H1 (cell line): ENCODE results near the gene ABCA5. TPM values are rescaled to one million over a fixed set of nuclear protein-coding genes. Genes with fewer than 3 reads are reported as not detected.

ENCODE experiments used
- CTCF ChIA-PET: fragments of 300-600 bp; sonication (Branson Sonifier 250); formaldehyde crosslinking; loops from one replicate; lab custom pipeline; 2021; ENCODE audit not compliant: partially characterized antibody; lab: Charles Lee
- POLR2A ChIA-PET: fragments of 300-600 bp; sonication (Branson Sonifier 250); formaldehyde crosslinking; loops from one replicate; lab custom pipeline; 2021; ENCODE audit warnings: inconsistent platforms; ENCODE audit not compliant: partially characterized antibody; lab: Charles Lee
- DNase-seq, 2 experiments: peaks; one replicate each; pipeline versions ENCODE4 v3.0.0 to v3.0.0-alpha.2; 2010 to 2022; ENCODE audit warnings: low spot score in 2 of 2, low read depth in 1 of 2, mixed read lengths in 1 of 2
- FAIRE-seq: peaks from 2 replicates; lab custom pipeline; 2011; peaks lifted over from hg19 to GRCh38; lab: Jason Lieb, UNC
- H2AFZ ChIP-seq: 2 replicates; pipeline ENCODE4 v1.8.1; 2012; ENCODE audit warnings: low read length, inconsistent platforms
- H2AK5ac ChIP-seq: 2 replicates; pipeline ENCODE4 v1.6.1; 2013; ENCODE audit warnings: low read depth, low read length
- H2BK120ac ChIP-seq: replicated peaks from 2 replicates; pipeline ENCODE3; 2013; ENCODE audit warnings: low read depth, low read length, inconsistent platforms
- H2BK12ac ChIP-seq: 2 replicates; pipeline ENCODE4 v1.6.1; 2013; ENCODE audit warnings: low read depth, low read length
- H2BK15ac ChIP-seq: 2 replicates; pipeline ENCODE4 v1.6.1; 2013; ENCODE audit warnings: low read length
- H2BK20ac ChIP-seq: 2 replicates; pipeline ENCODE4 v1.6.1; 2013; ENCODE audit warnings: low read length
- H2BK5ac ChIP-seq: 2 replicates; pipeline ENCODE4 v1.6.1; 2013; ENCODE audit warnings: low read depth, low read length
- H3K14ac ChIP-seq: 2 replicates; pipeline ENCODE4 v1.6.1; 2013; ENCODE audit warnings: inconsistent platforms; ENCODE audit not compliant: insufficient read length
- H3K18ac ChIP-seq: 2 replicates; pipeline ENCODE4 v1.6.1; 2013; ENCODE audit warnings: low read length; ENCODE audit errors: extremely low read depth
- H3K23ac ChIP-seq: 2 replicates; pipeline ENCODE4 v1.6.1; 2013; ENCODE audit warnings: inconsistent platforms; ENCODE audit not compliant: insufficient read length
- H3K23me2 ChIP-seq: 2 replicates; pipeline ENCODE4 v1.6.1; 2013; ENCODE audit warnings: low read depth, low read length
- H3K27ac ChIP-seq: 2 replicates; pipeline ENCODE4 v1.6.1; 2011; ENCODE audit warnings: low read depth, low read length, inconsistent platforms
- H3K27me3 ChIP-seq, 4 experiments: replicated peaks in 1 of 4; 1 replicate in 1 of 4; 2 replicates in 3 of 4; pipeline versions ENCODE4 v1.6.1 to v1.8.1; 2011 to 2013; ENCODE audit warnings: low read length in 3 of 4, mild to moderate bottlenecking in 3 of 4, inconsistent platforms in 2 of 4, mixed read lengths in 2 of 4, moderate library complexity in 1 of 4; ENCODE audit not compliant: control insufficient read depth in 3 of 4, insufficient read depth in 3 of 4; ENCODE audit errors: extremely low read depth in 1 of 4
- H3K36me3 ChIP-seq, 4 experiments: 2 replicates each; pipeline versions ENCODE4 v1.6.1 to v1.8.1; 2011 to 2013; ENCODE audit warnings: mild to moderate bottlenecking in 4 of 4, low read length in 3 of 4, moderate library complexity in 2 of 4, control low read depth in 1 of 4, inconsistent platforms in 1 of 4; ENCODE audit not compliant: insufficient read depth in 4 of 4, control insufficient read depth in 2 of 4
- H3K4ac ChIP-seq: replicated peaks from 2 replicates; pipeline ENCODE3; 2013; ENCODE audit warnings: low read length, low read depth, mixed read lengths, inconsistent platforms; ENCODE audit not compliant: insufficient read length
- H3K4me1 ChIP-seq, 4 experiments: replicated peaks in 1 of 4; 1 replicate in 1 of 4; 2 replicates in 3 of 4; pipeline versions ENCODE4 v1.6.1 to v1.8.1; 2011 to 2013; ENCODE audit warnings: low read length in 3 of 4, inconsistent platforms in 2 of 4, mixed read lengths in 1 of 4; ENCODE audit not compliant: insufficient read depth in 4 of 4, control insufficient read depth in 3 of 4
- H3K4me2 ChIP-seq, 2 experiments: 2 replicates each; pipeline versions ENCODE4 v1.6.1 to v1.8.1; 2011 to 2013; ENCODE audit warnings: low read depth in 2 of 2, low read length in 2 of 2, control low read depth in 1 of 2, inconsistent platforms in 1 of 2, mild to moderate bottlenecking in 1 of 2; ENCODE audit not compliant: insufficient read depth in 1 of 2
- H3K4me3 ChIP-seq, 4 experiments: fragments of 200-600, 300-600 bp in 1 of 4; sonication (generic), shearing (Covaris generic), sonication (Bioruptor Twin) in 1 of 4; 2 replicates each; pipeline versions ENCODE4 v1.5.1 to v1.8.1; 2011 to 2016; ENCODE audit warnings: low read length in 4 of 4, low read depth in 3 of 4, control low read depth in 2 of 4, inconsistent platforms in 2 of 4, mild to moderate bottlenecking in 2 of 4, mixed read lengths in 1 of 4, moderate library complexity in 1 of 4; ENCODE audit not compliant: insufficient read depth in 2 of 4; ENCODE audit errors: extremely low read depth in 1 of 4
- H3K56ac ChIP-seq: replicated peaks from 2 replicates; pipeline ENCODE3; 2013; ENCODE audit warnings: low read depth, mild to moderate bottlenecking, mixed read lengths, low read length, inconsistent platforms; ENCODE audit not compliant: insufficient read length
- H3K79me1 ChIP-seq: 2 replicates; pipeline ENCODE4 v1.6.1; 2013; ENCODE audit warnings: low read depth, low read length, control low read depth
- H3K79me2 ChIP-seq, 2 experiments: 2 replicates each; pipeline versions ENCODE4 v1.6.1 to v1.8.1; 2012 to 2013; ENCODE audit warnings: low read length in 2 of 2, mild to moderate bottlenecking in 2 of 2, inconsistent platforms in 1 of 2; ENCODE audit not compliant: insufficient read depth in 2 of 2, control insufficient read depth in 1 of 2
- H3K9ac ChIP-seq, 4 experiments: replicated peaks in 1 of 4; 1 replicate in 1 of 4; 2 replicates in 3 of 4; pipeline versions ENCODE4 v1.6.1 to v1.8.1; 2011 to 2013; ENCODE audit warnings: low read depth in 3 of 4, low read length in 3 of 4, control low read depth in 2 of 4, mild to moderate bottlenecking in 2 of 4, moderate library complexity in 2 of 4, inconsistent platforms in 1 of 4; ENCODE audit errors: extremely low read depth in 1 of 4
- H3K9me3 ChIP-seq, 2 experiments: 2 replicates each; pipeline versions ENCODE4 v1.6.1 to v1.8.1; 2012 to 2013; ENCODE audit warnings: mild to moderate bottlenecking in 2 of 2, moderate library complexity in 2 of 2, control low read depth in 1 of 2, inconsistent platforms in 1 of 2, low read depth in 1 of 2, low read length in 1 of 2, mixed read lengths in 1 of 2; ENCODE audit not compliant: insufficient read depth in 2 of 2
- H4K20me1 ChIP-seq, 2 experiments: replicated peaks in 1 of 2; 2 replicates each; pipeline versions ENCODE3 to v1.8.1; 2011 to 2013; ENCODE audit warnings: inconsistent platforms in 2 of 2, low read length in 2 of 2, mild to moderate bottlenecking in 1 of 2; ENCODE audit not compliant: insufficient read depth in 2 of 2, control insufficient read depth in 1 of 2
- H4K5ac ChIP-seq: 2 replicates; pipeline ENCODE4 v1.6.1; 2013; ENCODE audit warnings: low read length, low read depth, mixed read lengths, inconsistent platforms; ENCODE audit not compliant: insufficient read length
- H4K8ac ChIP-seq: 2 replicates; pipeline ENCODE4 v1.8.0; 2013; ENCODE audit warnings: mild to moderate bottlenecking, moderate library complexity, low read length, inconsistent platforms; ENCODE audit not compliant: insufficient read depth; ENCODE audit errors: extremely low read depth
- H4K91ac ChIP-seq: replicated peaks from 2 replicates; pipeline ENCODE3; 2013; ENCODE audit warnings: low read length, mixed read lengths, inconsistent platforms; ENCODE audit not compliant: insufficient read length
- CBX5 ChIP-seq: fragments of 300-800, 300-1000 bp; sonication (generic); IDR thresholded peaks from 2 replicates; pipeline ENCODE4 v1.7.1; 2016; ENCODE audit warnings: antibody characterized with exemption, low read length, low read depth
- KDM1A ChIP-seq: fragments of 200-600, 300-600 bp; sonication (generic); IDR thresholded peaks from 2 replicates; pipeline ENCODE4 v1.7.1; 2016; ENCODE audit warnings: mild to moderate bottlenecking, low read length, borderline replicate concordance
- KDM4A ChIP-seq: IDR thresholded peaks from one replicate; pipeline ENCODE4 v1.7.1; 2012; ENCODE audit warnings: low read depth, mild to moderate bottlenecking, moderate library complexity, low read length, inconsistent platforms; ENCODE audit not compliant: severe bottlenecking
- POU5F1 ChIP-seq: IDR thresholded peaks from 2 replicates; pipeline ENCODE4 v1.6.1; 2011; ENCODE audit warnings: low read depth, mild to moderate bottlenecking, low read length, moderate library complexity
- RNF2 ChIP-seq: fragments of 200-900, 300-1000 bp; sonication (generic); IDR thresholded peaks from 2 replicates; pipeline ENCODE4 v1.7.1; 2016; ENCODE audit warnings: borderline replicate concordance, low read depth, mild to moderate bottlenecking, antibody characterized with exemption, low read length; ENCODE audit not compliant: poor library complexity, severe bottlenecking; ENCODE audit errors: missing control alignments
- SP1 ChIP-seq: IDR thresholded peaks from 2 replicates; pipeline ENCODE4 v1.6.1; 2011; ENCODE audit warnings: low read depth, low read length
- SP2 ChIP-seq: IDR thresholded peaks from 2 replicates; pipeline ENCODE4 v1.6.1; 2012; ENCODE audit warnings: mild to moderate bottlenecking, low read length, inconsistent platforms
- TEAD4 ChIP-seq: IDR thresholded peaks from 2 replicates; pipeline ENCODE4 v1.6.1; 2012; ENCODE audit warnings: low read depth, low read length, inconsistent platforms, mixed read lengths
- WGBS, 2 experiments: shearing (Covaris generic) in 1 of 2; methylation state at CpG; one replicate each; pipeline versions ENCODE4 v1.1.6 to v1.1.7; 2013 to 2015; ENCODE audit warnings: low lambda C conversion rate in 2 of 2, mixed read lengths in 2 of 2, inconsistent platforms in 1 of 2, low coverage in 1 of 2, missing lambda C conversion rate in 1 of 2; ENCODE audit not compliant: insufficient replicate concordance in 2 of 2, insufficient coverage in 1 of 2, insufficient read length in 1 of 2; ENCODE audit errors: extremely low coverage in 1 of 2, missing lambda C conversion rate in 1 of 2; 5-methylcytosine and 5-hydroxymethylcytosine counted together
- polyA plus RNA-seq, 7 experiments: library from polyadenylated mRNA; depleted of rRNA in 3 of 7; stranded (reverse) in 5 of 7; unstranded in 2 of 7; fragments of >200 nt in 5 of 7; fragments of 200-250 nt in 2 of 7; gene quantifications; 1 replicate in 5 of 7; 2 replicates in 1 of 7; 4 replicates in 1 of 7; pipeline versions ENCODE4 v1.2.1 to v1.2.3, GENCODE V29; 2011 to 2013; ENCODE audit warnings: missing spikeins in 2 of 7, mixed read lengths in 2 of 7
- total RNA-seq: library from RNA; stranded (reverse); fragmentation: NEBNext Ultra II Directional; extraction: Animal tissue kit (Norgen Biotek cat#: 25700); gene quantifications from 2 replicates; pipeline ENCODE4 v1.2.1, GENCODE V29; 2021
- TF ChIP-seq, protein P1 (sequence below): IDR thresholded peaks from 2 replicates; pipeline ENCODE4 v1.6.1; 2012; ENCODE audit warnings: inconsistent platforms
- TF ChIP-seq, protein P2 (sequence below): IDR thresholded peaks from 2 replicates; pipeline ENCODE4 v1.6.1; 2012; ENCODE audit warnings: low read length, inconsistent platforms

ABCA5 gene
- total and polyA plus RNA-seq, 2 of the 8 experiments (the other 6 are each of a cell fraction or from before 2014, with no cell fraction given), result 1.3 to 4.1 TPM

DNA sequence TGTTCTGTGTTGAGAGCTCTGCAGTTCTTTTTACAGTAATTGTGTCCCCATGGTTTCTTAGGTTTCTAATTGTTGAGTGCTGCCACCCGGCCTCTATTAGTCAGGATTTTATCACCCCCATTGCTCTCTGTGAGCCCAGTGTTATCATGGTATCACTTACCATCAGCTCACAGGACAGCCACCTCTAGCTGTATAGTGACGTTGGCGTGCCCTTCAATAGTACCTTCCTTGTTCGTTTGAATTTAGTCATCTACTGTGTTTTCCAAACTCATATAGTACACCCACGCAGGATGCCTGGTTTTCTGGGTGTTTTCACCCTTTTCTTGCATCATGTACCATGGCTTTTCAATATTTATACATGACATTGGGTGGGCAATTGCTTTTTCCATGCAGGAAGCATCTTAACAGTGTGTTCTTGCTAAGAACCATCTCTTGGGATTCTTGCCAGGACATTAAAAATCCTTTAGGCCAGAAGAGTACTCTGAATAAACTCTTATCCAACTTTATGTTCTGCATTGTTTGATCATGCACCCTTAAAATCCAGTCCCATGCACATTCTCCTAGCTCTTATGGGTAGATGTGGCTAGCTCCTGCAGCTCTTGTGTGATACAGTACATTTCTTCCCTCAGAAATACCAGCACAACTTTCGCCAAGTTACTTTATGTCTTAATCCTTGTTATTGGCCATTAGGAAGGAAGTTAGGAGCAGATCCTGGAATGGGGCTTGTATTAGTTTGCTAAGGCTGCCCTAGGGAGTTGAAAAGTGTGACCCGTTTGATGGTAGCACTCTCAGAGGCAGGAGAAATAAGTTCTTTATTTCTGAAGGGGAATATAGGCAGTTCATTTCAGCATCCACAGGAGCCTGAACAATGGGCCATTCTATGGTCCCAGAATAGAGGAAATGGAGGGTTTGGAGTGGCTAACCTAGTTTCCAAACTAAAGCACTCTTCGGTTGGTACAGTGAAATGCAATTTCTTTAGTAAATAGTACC lies 87.0 kb downstream of the ABCA5 start:
- Histone ChIP-seq H3K4ac (no peak overlapping the region), H3K4me1 (no peaks in the 10 kb centered on the region), H4K5ac (no peak overlapping the region), H3K56ac (no peak overlapping the region), H3K79me2 (no peaks in the 10 kb centered on the region), H3K79me1 (no peaks in the 10 kb centered on the region), H4K20me1 (no peaks in the 10 kb centered on the region), H2AK5ac (no peak overlapping the region), H2BK15ac (no peak overlapping the region), H2BK5ac (no peak overlapping the region), H3K9me3 (no peaks in the 10 kb centered on the region), H2BK12ac (no peak overlapping the region), H3K27me3 (no peaks in the 10 kb centered on the region), H2BK120ac (no peak overlapping the region), H2AFZ (no peak overlapping the region), H3K14ac (no peak overlapping the region), H3K9ac (no peak overlapping the region), H3K36me3 (no peaks in the 10 kb centered on the region), H3K4me2 (no peak overlapping the region), H3K18ac (no peak overlapping the region), H4K8ac (no peak overlapping the region), H3K23me2 (no peaks in the 10 kb centered on the region), H3K4me3 (no peak overlapping the region), H3K23ac (no peak overlapping the region), H2BK20ac (no peak overlapping the region), H4K91ac (no peak overlapping the region), H3K27ac (no peak overlapping the region)
- CTCF ChIA-PET, result interaction anchor here (1.1 to 3.6 kb wide), 8 partner anchors 9 to 468 kb away, joined by 3 to 37 read pairs (median 4); no protein-coding TSS in a partner anchor
- DNase-seq (no peak), FAIRE-seq (no peak)
- POLR2A ChIA-PET, result no interaction called here
- 91% methylated on average over 8 of the region's 8 CpGs; no CpG with 5 or more reads in 1 of the 2 experiments for WGBS, 2 experiments
- TF ChIP-seq CBX5 (no peak), SP1 (no peak), SP2 (no peak), TEAD4 (no peak), KDM1A (no peak), POU5F1 (no peak), RNF2 (no peak), KDM4A (no peak)
- TF ChIP-seq, protein P1, sequence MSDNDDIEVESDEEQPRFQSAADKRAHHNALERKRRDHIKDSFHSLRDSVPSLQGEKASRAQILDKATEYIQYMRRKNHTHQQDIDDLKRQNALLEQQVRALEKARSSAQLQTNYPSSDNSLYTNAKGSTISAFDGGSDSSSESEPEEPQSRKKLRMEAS, result no peak
- TF ChIP-seq, protein P2, sequence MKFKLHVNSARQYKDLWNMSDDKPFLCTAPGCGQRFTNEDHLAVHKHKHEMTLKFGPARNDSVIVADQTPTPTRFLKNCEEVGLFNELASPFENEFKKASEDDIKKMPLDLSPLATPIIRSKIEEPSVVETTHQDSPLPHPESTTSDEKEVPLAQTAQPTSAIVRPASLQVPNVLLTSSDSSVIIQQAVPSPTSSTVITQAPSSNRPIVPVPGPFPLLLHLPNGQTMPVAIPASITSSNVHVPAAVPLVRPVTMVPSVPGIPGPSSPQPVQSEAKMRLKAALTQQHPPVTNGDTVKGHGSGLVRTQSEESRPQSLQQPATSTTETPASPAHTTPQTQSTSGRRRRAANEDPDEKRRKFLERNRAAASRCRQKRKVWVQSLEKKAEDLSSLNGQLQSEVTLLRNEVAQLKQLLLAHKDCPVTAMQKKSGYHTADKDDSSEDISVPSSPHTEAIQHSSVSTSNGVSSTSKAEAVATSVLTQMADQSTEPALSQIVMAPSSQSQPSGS, result no peak
